Effector memory CD4-positive, alpha-beta T cell (primary cell): ENCODE data around the gene SPOPL.
"Not testable (repeated sequence)": the region's sequence is repeated elsewhere in the genome, so short reads cannot be mapped to it uniquely, and the experiment has no call there.

Experiments
- DNase-seq, 3 donors: peaks; one replicate each; pipeline ENCODE4 v3.0.0-alpha.2; 2020
- H3K27ac ChIP-seq: 2 replicates; pipeline ENCODE4 v1.7.0; 2013; ENCODE audit warnings: mild to moderate bottlenecking, low read length, moderate library complexity; ENCODE audit not compliant: insufficient read depth, poor library complexity, severe bottlenecking
- H3K27me3 ChIP-seq: replicated peaks from 2 replicates; pipeline ENCODE4 v1.7.0; 2013; ENCODE audit warnings: mild to moderate bottlenecking, low read length; ENCODE audit not compliant: insufficient read depth, control insufficient read depth, poor library complexity, severe bottlenecking
- H3K36me3 ChIP-seq: 2 replicates; pipeline ENCODE4 v1.7.0; 2013; ENCODE audit warnings: mild to moderate bottlenecking, low read length, moderate library complexity; ENCODE audit not compliant: control insufficient read depth, insufficient read depth
- H3K4me1 ChIP-seq: 2 replicates; pipeline ENCODE4 v1.7.0; 2013; ENCODE audit warnings: low read length, mild to moderate bottlenecking; ENCODE audit not compliant: control insufficient read depth, insufficient read depth, poor library complexity, severe bottlenecking
- H3K4me3 ChIP-seq: 2 replicates; pipeline ENCODE4 v1.7.0; 2013; ENCODE audit warnings: low read length, low read depth, mild to moderate bottlenecking; ENCODE audit not compliant: insufficient read depth, poor library complexity, severe bottlenecking
- H3K9me3 ChIP-seq: 2 replicates; pipeline ENCODE4 v1.7.0; 2013; ENCODE audit warnings: mild to moderate bottlenecking, low read length, moderate library complexity; ENCODE audit not compliant: control insufficient read depth

Gene SPOPL

GRCh38 chr2:138518860-138519259, 17.3 kb downstream of the SPOPL start:
- H3K9me3 ChIP-seq, result no peaks in the 10 kb centered on the region
- no peaks in the 10 kb centered on the region for H3K27me3 ChIP-seq
- no peaks in the 10 kb centered on the region for H3K4me1 ChIP-seq
- no peak for DNase-seq
- H3K27ac ChIP-seq, result no peak overlapping the region
- H3K4me3 ChIP-seq, result no peak overlapping the region
- H3K36me3 ChIP-seq, result no peaks in the 10 kb centered on the region

- H3K27ac ChIP-seq, result no peak overlapping the region
- H3K9me3 ChIP-seq, result no peaks in the 10 kb centered on the region
- H3K4me1 ChIP-seq, result no peaks in the 10 kb centered on the region
- H3K27me3 ChIP-seq, result no peaks in the 10 kb centered on the region
- H3K4me3 ChIP-seq, result no peak overlapping the region
- no peaks in the 10 kb centered on the region for H3K36me3 ChIP-seq
- no peak for DNase-seq
Observed at GRCh38 chr2:138521821-138522220, 20.3 kb downstream of the SPOPL start.

GRCh38 chr2:138522556-138522955, 21.0 kb downstream of the SPOPL start:
- Histone ChIP-seq H3K9me3 (no peaks in the 10 kb centered on the region), H3K4me1 (no peaks in the 10 kb centered on the region), H3K27me3 (no peaks in the 10 kb centered on the region), H3K36me3 (no peaks in the 10 kb centered on the region), H3K4me3 (no peak overlapping the region), H3K27ac (no peak overlapping the region)
- no peak for DNase-seq

GRCh38 chr2:138523018-138523672, 21.6 kb downstream of the SPOPL start:
- H3K36me3 ChIP-seq, H3K9me3 ChIP-seq, H3K27me3 ChIP-seq, DNase-seq, H3K4me1 ChIP-seq, H3K4me3 ChIP-seq, H3K27ac ChIP-seq: not testable (repeated sequence)

GRCh38 chr2:138523673-138524042, 22.1 kb downstream of the SPOPL start:
- not testable (repeated sequence) for H3K27ac ChIP-seq, H3K9me3 ChIP-seq, H3K27me3 ChIP-seq, H3K4me3 ChIP-seq, H3K4me1 ChIP-seq, H3K36me3 ChIP-seq, DNase-seq

GRCh38 chr2:138524353-138524752, 22.8 kb downstream of the SPOPL start:
- H3K4me1 ChIP-seq, H3K9me3 ChIP-seq, H3K27me3 ChIP-seq, H3K36me3 ChIP-seq, H3K27ac ChIP-seq, DNase-seq, H3K4me3 ChIP-seq: not testable (repeated sequence)

- DNase-seq, result no peak
- H3K4me3 ChIP-seq, result no peak overlapping the region
- H3K27ac ChIP-seq, result no peak overlapping the region
- H3K36me3 ChIP-seq, result peaks cover 6% of the 10 kb centered on the region
- no peaks in the 10 kb centered on the region for H3K9me3 ChIP-seq
- H3K27me3 ChIP-seq, result no peaks in the 10 kb centered on the region
- H3K4me1 ChIP-seq, result no peaks in the 10 kb centered on the region
Observed at GRCh38 chr2:138531913-138532312, 30.3 kb downstream of the SPOPL start.

GRCh38 chr2:138534791-138535190, 33.2 kb downstream of the SPOPL start:
- H3K4me1 ChIP-seq, result no peaks in the 10 kb centered on the region
- no peaks in the 10 kb centered on the region for H3K27me3 ChIP-seq
- H3K36me3 ChIP-seq, result peaks cover 8% of the 10 kb centered on the region
- H3K9me3 ChIP-seq, result no peaks in the 10 kb centered on the region
- no peak overlapping the region for H3K27ac ChIP-seq
- no peak for DNase-seq
- H3K4me3 ChIP-seq, result no peak overlapping the region

GRCh38 chr2:138536302-138536701, 34.7 kb downstream of the SPOPL start:
- no peak for DNase-seq

GRCh38 chr2:138536740-138537139, 35.2 kb downstream of the SPOPL start:
- Histone ChIP-seq H3K4me3 (no peak overlapping the region), H3K4me1 (no peaks in the 10 kb centered on the region), H3K27me3 (no peaks in the 10 kb centered on the region), H3K27ac (no peak overlapping the region), H3K36me3 (peaks cover 8% of the 10 kb centered on the region), H3K9me3 (no peaks in the 10 kb centered on the region)
- DNase-seq, result no peak

More at GRCh38 chr2:138536302-138536701, 34.7 kb downstream of the SPOPL start:
- Histone ChIP-seq H3K27ac (no peak overlapping the region), H3K27me3 (no peaks in the 10 kb centered on the region), H3K4me1 (no peaks in the 10 kb centered on the region), H3K4me3 (no peak overlapping the region), H3K36me3 (peaks cover 8% of the 10 kb centered on the region), H3K9me3 (no peaks in the 10 kb centered on the region)
